Endothelial cell (in vitro differentiated cells): ENCODE data around the gene TRIM67. TPM values are rescaled to one million over a fixed set of nuclear protein-coding genes. Genes with fewer than 3 reads are reported as not detected.
"Not testable (repeated sequence)": the region's sequence is repeated elsewhere in the genome, so short reads cannot be mapped to it uniquely, and the experiment has no call there.

Experiments
- DNase-seq: peaks from one replicate; pipeline ENCODE4 v3.0.0; 2021; ENCODE audit warnings: low spot score
- H3K27ac Mint-ChIP-seq: one replicate; pipeline ENCODE4 v1.8.0; 2021; ENCODE audit warnings: mixed read lengths, inconsistent platforms; ENCODE audit not compliant: unreplicated experiment
- H3K27me3 Mint-ChIP-seq: one replicate; pipeline ENCODE4 v1.8.0; 2021; ENCODE audit warnings: mild to moderate bottlenecking, moderate library complexity, mixed read lengths, inconsistent platforms; ENCODE audit not compliant: unreplicated experiment
- H3K36me3 Mint-ChIP-seq: one replicate; pipeline ENCODE4 v1.8.0; 2021; ENCODE audit warnings: mild to moderate bottlenecking, low read depth, mixed read lengths, inconsistent platforms; ENCODE audit not compliant: unreplicated experiment
- H3K4me1 Mint-ChIP-seq: one replicate; pipeline ENCODE4 v1.8.0; 2021; ENCODE audit warnings: mild to moderate bottlenecking, mixed read lengths, inconsistent platforms; ENCODE audit not compliant: unreplicated experiment
- H3K4me3 Mint-ChIP-seq: one replicate; pipeline ENCODE4 v1.8.0; 2021; ENCODE audit warnings: mild to moderate bottlenecking, mixed read lengths, inconsistent platforms; ENCODE audit not compliant: unreplicated experiment
- H3K9me3 Mint-ChIP-seq: one replicate; pipeline ENCODE4 v1.8.0; 2021; ENCODE audit warnings: mixed read lengths, inconsistent platforms; ENCODE audit not compliant: unreplicated experiment
- CTCF ChIP-seq: fragments of 200-600 bp; sonication (generic); IDR thresholded peaks from one replicate; pipeline ENCODE4 v1.5.0; 2021; ENCODE audit warnings: antibody characterized with exemption; ENCODE audit not compliant: unreplicated experiment
- total RNA-seq: library from RNA; stranded (reverse); fragmentation: NEBNext Ultra II Directional; extraction: Animal tissue kit (Norgen Biotek cat#: 25700); gene quantifications from one replicate; pipeline ENCODE4 v1.2.1, GENCODE V29; 2021; ENCODE audit not compliant: unreplicated experiment

TRIM67 gene
- total RNA-seq, 1 donor from 2014 or later: 0.26 TPM

- H3K36me3 Mint-ChIP-seq: peaks cover 5% of the 10 kb centered on the region
- H3K9me3 Mint-ChIP-seq: no peaks in the 10 kb centered on the region
- no peak overlapping the region for H3K27ac Mint-ChIP-seq
- no peaks in the 10 kb centered on the region for H3K27me3 Mint-ChIP-seq
- no peak for DNase-seq
- H3K4me3 Mint-ChIP-seq: no peak overlapping the region
- H3K4me1 Mint-ChIP-seq: no peaks in the 10 kb centered on the region
- no peak for TF ChIP-seq CTCF
These were observed 37.1 kb upstream of the TRIM67 start for GRCh38 chr1:231124746-231125145.

GRCh38 chr1:231125972-231126580 is 35.8 kb upstream of the TRIM67 start:
- peaks cover 5% of the 10 kb centered on the region for H3K36me3 Mint-ChIP-seq
- no peaks in the 10 kb centered on the region for H3K4me1 Mint-ChIP-seq
- no peak overlapping the region for H3K27ac Mint-ChIP-seq
- no peak for DNase-seq
- no peak overlapping the region for H3K4me3 Mint-ChIP-seq
- TF ChIP-seq CTCF: no peak
- H3K27me3 Mint-ChIP-seq: peaks cover 2% of the 10 kb centered on the region
- no peaks in the 10 kb centered on the region for H3K9me3 Mint-ChIP-seq

- H3K27ac Mint-ChIP-seq, H3K27me3 Mint-ChIP-seq, H3K9me3 Mint-ChIP-seq, H3K4me1 Mint-ChIP-seq, DNase-seq, H3K36me3 Mint-ChIP-seq, H3K4me3 Mint-ChIP-seq: not testable (repeated sequence)
These were observed 34.8 kb upstream of the TRIM67 start for GRCh38 chr1:231127106-231127505.

DNA sequence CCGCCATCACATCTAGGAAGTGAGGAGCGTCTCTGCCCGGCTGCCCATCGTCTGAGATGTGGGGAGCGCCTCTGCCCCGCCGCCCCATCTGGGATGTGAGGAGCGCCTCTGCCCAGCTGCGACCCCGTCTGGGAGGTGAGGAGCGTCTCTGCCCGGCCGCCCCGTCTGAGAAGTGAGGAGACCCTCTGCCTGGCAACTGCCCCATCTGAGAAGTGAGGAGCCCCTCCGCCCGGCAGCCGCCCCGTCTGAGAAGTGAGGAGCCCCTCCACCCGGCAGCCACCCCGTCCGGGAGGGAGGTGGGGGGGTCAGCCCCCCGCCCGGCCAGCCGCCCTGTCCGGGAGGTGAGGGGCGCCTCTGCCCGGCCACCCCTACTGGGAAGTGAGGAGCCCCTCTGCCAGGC is 33.4 kb upstream of the TRIM67 start:
- H3K27ac Mint-ChIP-seq, H3K9me3 Mint-ChIP-seq, H3K4me1 Mint-ChIP-seq, H3K4me3 Mint-ChIP-seq, H3K27me3 Mint-ChIP-seq, H3K36me3 Mint-ChIP-seq, DNase-seq: not testable (repeated sequence)

DNA sequence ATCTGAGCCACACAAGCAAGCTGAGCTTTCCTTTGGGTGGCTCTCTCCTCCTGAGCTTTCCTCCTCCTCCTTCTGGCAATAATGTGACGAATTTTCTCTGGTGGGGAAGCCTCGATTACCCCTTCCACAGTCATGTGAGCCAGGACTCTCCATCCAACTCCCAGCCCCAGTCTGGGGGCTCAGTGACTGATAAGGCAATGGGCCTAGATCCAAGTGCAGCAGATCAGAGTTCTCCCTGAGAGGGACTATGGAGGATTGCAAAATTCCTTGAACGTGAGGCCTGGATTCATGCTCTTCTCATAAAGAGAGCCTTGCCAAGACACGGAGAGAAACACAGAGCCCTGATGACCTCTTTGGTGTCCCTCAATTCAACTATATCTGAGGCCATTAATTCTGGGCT is 31.3 kb upstream of the TRIM67 start:
- no peak for DNase-seq
- no peaks in the 10 kb centered on the region for H3K4me1 Mint-ChIP-seq
- H3K27me3 Mint-ChIP-seq: peaks cover 3% of the 10 kb centered on the region
- no peak overlapping the region for H3K27ac Mint-ChIP-seq
- no peak overlapping the region for H3K4me3 Mint-ChIP-seq
- no peak for TF ChIP-seq CTCF
- peaks cover 5% of the 10 kb centered on the region for H3K36me3 Mint-ChIP-seq
- H3K9me3 Mint-ChIP-seq: no peaks in the 10 kb centered on the region

GRCh38 chr1:231132591-231132990 is 29.3 kb upstream of the TRIM67 start:
- not testable (repeated sequence) for DNase-seq, H3K27me3 Mint-ChIP-seq, H3K36me3 Mint-ChIP-seq, H3K9me3 Mint-ChIP-seq, H3K27ac Mint-ChIP-seq, H3K4me1 Mint-ChIP-seq, H3K4me3 Mint-ChIP-seq
